Hematopoietic multipotent progenitor cell treated with erythropoietin and hydrocortisone succinate and interleukin-3 and kit ligand, for 8 days (in vitro differentiated cells): ENCODE results near the gene ZKSCAN1.

ENCODE experiments used
- DNase-seq: peaks from one replicate; pipeline ENCODE4 v3.0.0-alpha.2; 2015

The ZKSCAN1 gene

GRCh38 chr7:100081535-100082102, 66.2 kb downstream of the ZKSCAN1 start, which contains the start of gene ZNF3:
ZNF3 (minus strand) TSS chr7:100081723; CDS start chr7:100077357, 4,366 bp downstream.
- peak; percentile 99 for DNase-seq

GRCh38 chr7:100082978-100083377, 67.6 kb downstream of the ZKSCAN1 start:
- DNase-seq = no peak

- DNase-seq = no peak
These were observed 70.1 kb downstream of the ZKSCAN1 start for GRCh38 chr7:100085515-100085914.

GRCh38 chr7:100087055-100087750, 71.8 kb downstream of the ZKSCAN1 start:
- no peak for DNase-seq

GRCh38 chr7:100088095-100088620, 72.8 kb downstream of the ZKSCAN1 start:
- no peak for DNase-seq

GRCh38 chr7:100088621-100089457, 73.4 kb downstream of the ZKSCAN1 start, which contains the start of gene COPS6:
COPS6 (plus strand) TSS chr7:100088969; CDS start chr7:100088991, 22 bp downstream.
- DNase-seq = peak; percentile 72

- no peak for DNase-seq
These were observed 74.2 kb downstream of the ZKSCAN1 start for GRCh38 chr7:100089458-100090196.

GRCh38 chr7:100090527-100091410, 75.4 kb downstream of the ZKSCAN1 start:
- DNase-seq = no peak
